ENCODE results near the gene OPCML. TPM values are rescaled to one million over a fixed set of nuclear protein-coding genes. Genes with fewer than 3 reads are reported as not detected.

The OPCML gene
- total and polyA plus RNA-seq, 7 donors: 0.01 to 0.80 (median 0.07) TPM; not detected in 4

DNA sequence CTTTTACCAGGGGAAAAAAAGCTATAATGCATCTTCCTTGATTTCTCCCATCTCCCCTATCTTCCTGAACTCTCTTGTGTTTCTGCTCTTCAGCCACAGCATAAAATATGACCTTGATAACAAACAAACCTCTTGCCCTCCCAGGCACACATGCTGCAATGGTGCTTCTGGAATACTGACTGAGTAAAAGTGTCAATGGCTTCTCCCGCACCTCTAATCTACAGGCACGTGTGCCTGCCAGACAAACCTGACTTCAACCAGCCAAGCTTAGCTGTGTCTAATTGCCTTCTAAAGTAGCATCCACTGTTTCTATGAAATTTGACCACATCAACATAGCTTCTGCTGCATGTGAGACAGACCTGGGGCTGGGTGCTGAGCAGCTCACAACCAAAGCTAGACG lies 12.7 kb downstream of the OPCML start:
- ATAC-seq (no peak), DNase-seq (no peak)
- TF ChIP-seq, protein P1, sequence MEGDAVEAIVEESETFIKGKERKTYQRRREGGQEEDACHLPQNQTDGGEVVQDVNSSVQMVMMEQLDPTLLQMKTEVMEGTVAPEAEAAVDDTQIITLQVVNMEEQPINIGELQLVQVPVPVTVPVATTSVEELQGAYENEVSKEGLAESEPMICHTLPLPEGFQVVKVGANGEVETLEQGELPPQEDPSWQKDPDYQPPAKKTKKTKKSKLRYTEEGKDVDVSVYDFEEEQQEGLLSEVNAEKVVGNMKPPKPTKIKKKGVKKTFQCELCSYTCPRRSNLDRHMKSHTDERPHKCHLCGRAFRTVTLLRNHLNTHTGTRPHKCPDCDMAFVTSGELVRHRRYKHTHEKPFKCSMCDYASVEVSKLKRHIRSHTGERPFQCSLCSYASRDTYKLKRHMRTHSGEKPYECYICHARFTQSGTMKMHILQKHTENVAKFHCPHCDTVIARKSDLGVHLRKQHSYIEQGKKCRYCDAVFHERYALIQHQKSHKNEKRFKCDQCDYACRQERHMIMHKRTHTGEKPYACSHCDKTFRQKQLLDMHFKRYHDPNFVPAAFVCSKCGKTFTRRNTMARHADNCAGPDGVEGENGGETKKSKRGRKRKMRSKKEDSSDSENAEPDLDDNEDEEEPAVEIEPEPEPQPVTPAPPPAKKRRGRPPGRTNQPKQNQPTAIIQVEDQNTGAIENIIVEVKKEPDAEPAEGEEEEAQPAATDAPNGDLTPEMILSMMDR (IDR thresholded peaks at IDR 0.05): no peak
- 46 to 59% (median 46%) methylated on average over 3 of the region's 3 CpGs for WGBS, 3 donors
- no peak overlapping the region for H3K4me3 ChIP-seq
- no peak overlapping the region for H3K27ac ChIP-seq
- intact Hi-C loops (cut with DNase I): no loop called here
- peaks cover 0 to 2% (median 1%) of the 10 kb centered on the region in 3 donors for H3K27me3 ChIP-seq (ENCODE audit: insufficient read depth in 3 of 3, low read length in 2 of 3)
- no peaks in the 10 kb centered on the region for H3K36me3 ChIP-seq (ENCODE audit: insufficient read depth in 1 of 2, low read depth in 1 of 2)
- no peaks in the 10 kb centered on the region for H3K4me1 ChIP-seq
- no peaks in the 10 kb centered on the region for H3K9me3 ChIP-seq

DNA sequence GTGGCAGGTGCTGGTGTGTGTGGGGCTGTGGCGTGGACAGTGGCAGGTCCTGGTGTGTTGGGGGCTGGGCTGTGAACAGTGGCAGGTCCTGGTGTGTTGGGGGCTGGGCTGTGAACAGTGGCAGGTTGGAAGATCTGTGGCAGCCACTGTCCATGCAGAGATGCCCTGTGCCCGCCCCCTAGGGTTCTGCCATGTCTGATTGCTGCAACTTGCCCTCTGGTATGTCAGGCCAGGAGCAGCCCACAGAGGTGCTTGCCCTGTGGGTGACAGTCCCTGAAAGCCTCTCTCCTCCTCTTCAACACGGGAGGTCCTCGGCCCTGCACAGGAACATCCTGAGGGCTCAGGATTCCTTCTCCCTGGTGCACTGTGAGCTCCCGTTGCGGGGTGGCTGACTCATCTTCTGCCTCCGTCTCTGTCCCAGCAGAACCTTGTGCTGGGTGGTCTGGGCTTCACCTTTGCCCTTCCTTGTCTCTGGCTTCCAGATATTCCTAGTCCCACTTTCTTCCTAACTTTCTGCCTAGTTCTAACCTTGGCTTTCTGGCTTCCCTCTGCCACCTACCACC lies 13.5 kb downstream of the OPCML start:
- ATAC-seq (no peak), DNase-seq (no peak)
- intact Hi-C loops (cut with DNase I): no loop called here
- H3K4me3 ChIP-seq: no peak overlapping the region
- H3K4me1 ChIP-seq: no peaks in the 10 kb centered on the region
- no peak overlapping the region for H3K27ac ChIP-seq
- no peaks in the 10 kb centered on the region for H3K9me3 ChIP-seq
- H3K36me3 ChIP-seq (ENCODE audit: insufficient read depth in 1 of 2, low read depth in 1 of 2): no peaks in the 10 kb centered on the region
- peaks cover 0 to 3% (median 2%) of the 10 kb centered on the region in 3 donors for H3K27me3 ChIP-seq (ENCODE audit: insufficient read depth in 3 of 3, low read length in 2 of 3)
- 48 to 69% (median 54%) methylated on average over 7 of the region's 7 CpGs for WGBS, 3 donors
- TF ChIP-seq, protein P1 (IDR thresholded peaks at IDR 0.05): no peak

DNA sequence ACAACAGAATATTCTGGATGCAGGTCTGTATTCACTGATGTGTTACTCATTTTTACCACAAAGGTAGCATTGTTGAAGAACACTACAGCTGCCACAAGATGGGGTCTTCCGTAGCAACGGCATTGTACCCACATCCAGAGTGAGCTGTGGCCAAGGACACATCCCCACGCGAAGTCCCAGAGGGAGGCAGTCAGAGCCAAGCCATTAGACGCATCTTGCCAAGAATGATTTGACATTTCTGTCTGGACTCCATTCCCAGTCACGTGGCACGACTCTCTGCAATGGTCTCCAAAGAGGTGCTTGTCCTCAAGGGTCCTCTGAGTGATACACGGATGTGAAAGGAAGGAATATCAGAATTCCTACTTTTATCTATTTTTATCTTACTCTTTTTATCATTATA lies 15.5 kb downstream of the OPCML start:
- Histone ChIP-seq H3K9me3 (no peaks in the 10 kb centered on the region), H3K4me3 (no peak overlapping the region), H3K27ac (no peak overlapping the region), H3K36me3 (ENCODE audit: insufficient read depth in 1 of 2, low read depth in 1 of 2) (no peaks in the 10 kb centered on the region), H3K4me1 (no peaks in the 10 kb centered on the region), H3K27me3 (ENCODE audit: insufficient read depth in 3 of 3, low read length in 2 of 3) (peaks cover 0 to 3% (median 2%) of the 10 kb centered on the region in 3 donors)
- intact Hi-C loops (cut with DNase I): no loop called here
- ATAC-seq (no peak), DNase-seq (no peak)
- TF ChIP-seq, protein P1 (IDR thresholded peaks at IDR 0.05): no peak
- WGBS, 3 donors: 37 to 45% (median 44%) methylated on average over 8 of the region's 8 CpGs

DNA sequence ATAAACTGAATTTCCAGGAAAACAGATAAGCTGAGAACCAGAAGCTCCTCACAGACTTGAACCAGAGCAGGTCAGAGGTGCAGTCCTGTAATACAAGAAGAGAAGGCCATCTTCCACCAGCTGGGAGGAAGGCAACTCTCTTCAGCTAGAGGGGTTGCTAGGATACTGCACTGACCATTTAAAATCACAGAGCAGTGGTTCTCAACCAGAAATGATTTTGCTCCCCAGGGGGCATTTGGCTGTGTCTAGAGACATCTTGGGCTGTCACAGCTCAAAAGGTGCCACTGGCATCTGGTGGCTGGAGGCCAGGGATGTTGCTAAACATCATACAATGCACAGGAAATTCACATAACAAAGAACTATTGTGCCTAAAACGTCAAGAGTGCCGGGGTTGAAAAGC lies 17.2 kb downstream of the OPCML start:
- TF ChIP-seq, protein P1 (IDR thresholded peaks at IDR 0.05): no peak
- H3K4me3 ChIP-seq: no peak overlapping the region
- 27 to 32% (median 28%) methylated on average over 2 of the region's 2 CpGs for WGBS, 3 donors
- H3K9me3 ChIP-seq: no peaks in the 10 kb centered on the region
- H3K27ac ChIP-seq: no peak overlapping the region
- intact Hi-C loops (cut with DNase I): no loop called here
- H3K4me1 ChIP-seq: no peaks in the 10 kb centered on the region
- H3K27me3 ChIP-seq (ENCODE audit: insufficient read depth in 3 of 3, low read length in 2 of 3): peaks cover 0 to 3% (median 2%) of the 10 kb centered on the region in 3 donors
- ATAC-seq (no peak), DNase-seq (no peak)
- no peaks in the 10 kb centered on the region for H3K36me3 ChIP-seq (ENCODE audit: insufficient read depth in 1 of 2, low read depth in 1 of 2)

Data from psoas muscle (tissue), 8 donors.